ENCODE results near the gene ACSM4.

The ACSM4 gene

GRCh38 chr12:7344833-7345606 lies 41.1 kb downstream of the ACSM4 start:
- DNase-seq, result no peak

GRCh38 chr12:7346551-7347225 lies 42.8 kb downstream of the ACSM4 start:
- DNase-seq, result no peak

- DNase-seq, result no peak
Observed at GRCh38 chr12:7349418-7349817, 45.5 kb downstream of the ACSM4 start.

GRCh38 chr12:7351177-7351576 lies 47.3 kb downstream of the ACSM4 start:
- DNase-seq, result no peak

- no peak for DNase-seq
Observed at GRCh38 chr12:7352661-7353060, 48.8 kb downstream of the ACSM4 start.

GRCh38 chr12:7354529-7354928 lies 50.7 kb downstream of the ACSM4 start:
- peak; percentile 55 for DNase-seq

GRCh38 chr12:7361265-7361664 lies 57.4 kb downstream of the ACSM4 start:
- DNase-seq, result no peak

- DNase-seq, result no peak
Observed at GRCh38 chr12:7362734-7363133, 58.9 kb downstream of the ACSM4 start.

- DNase-seq, result peak; percentile 75
Observed at GRCh38 chr12:7369274-7369729, 65.4 kb downstream of the ACSM4 start.

- peak; percentile 100 for DNase-seq
Observed at GRCh38 chr12:7373226-7373625, 69.4 kb downstream of the ACSM4 start.

GRCh38 chr12:7374423-7375144 lies 70.7 kb downstream of the ACSM4 start:
- peak; percentile 92 for DNase-seq

- DNase-seq, result no peak
Observed at GRCh38 chr12:7375145-7375543, 71.3 kb downstream of the ACSM4 start.

- DNase-seq, result no peak
Observed at GRCh38 chr12:7376196-7376595, 72.3 kb downstream of the ACSM4 start.
